HG02571 (cell line): ENCODE results near the gene MED8.

Experiments used
- ATAC-seq: cut with Tn5 transposase; IDR thresholded peaks from one replicate; pipeline ENCODE4 v1.9.1; 2021; ENCODE audit warnings: mild to moderate bottlenecking, moderate library complexity; ENCODE audit not compliant: unreplicated experiment

Gene MED8

GRCh38 chr1:43363283-43363934, 26.2 kb downstream of the MED8 start:
- no peak for ATAC-seq

GRCh38 chr1:43360616-43361015, 29.0 kb downstream of the MED8 start:
- ATAC-seq = no peak

GRCh38 chr1:43359696-43360095, 29.9 kb downstream of the MED8 start:
- no peak for ATAC-seq

- peak; percentile 94 for ATAC-seq
Measured at GRCh38 chr1:43358746-43359693, 30.6 kb downstream of the MED8 start, which contains the start of gene CDC20. Gene CDC20, plus strand, starts transcription at chr1:43358981. Its CDS starts 235 bp downstream, at chr1:43359216.

- ATAC-seq = peak; percentile 11
Measured at GRCh38 chr1:43358121-43358745, 31.4 kb downstream of the MED8 start.

- no peak for ATAC-seq
Measured at GRCh38 chr1:43357251-43357650, 32.3 kb downstream of the MED8 start.

GRCh38 chr1:43354936-43355335, 34.7 kb downstream of the MED8 start:
- no peak for ATAC-seq

- no peak for ATAC-seq
Measured at GRCh38 chr1:43354471-43354870, 35.1 kb downstream of the MED8 start.

GRCh38 chr1:43352881-43353280, 36.7 kb downstream of the MED8 start:
- ATAC-seq = no peak

GRCh38 chr1:43352351-43352705, 37.3 kb downstream of the MED8 start:
- ATAC-seq = no peak

- no peak for ATAC-seq
Measured at GRCh38 chr1:43351421-43352350, 37.9 kb downstream of the MED8 start.

GRCh38 chr1:43350976-43351375, 38.6 kb downstream of the MED8 start:
- ATAC-seq = no peak

GRCh38 chr1:43349594-43350306, 39.9 kb downstream of the MED8 start:
- ATAC-seq = no peak

- no peak for ATAC-seq
Measured at GRCh38 chr1:43348809-43349593, 40.6 kb downstream of the MED8 start.

GRCh38 chr1:43348343-43348808, 41.2 kb downstream of the MED8 start:
- ATAC-seq = no peak

GRCh38 chr1:43346636-43347035, 43.0 kb downstream of the MED8 start:
- ATAC-seq = no peak

- ATAC-seq = no peak
Measured at GRCh38 chr1:43345120-43345519, 44.5 kb downstream of the MED8 start.

GRCh38 chr1:43344267-43344850, 45.2 kb downstream of the MED8 start:
- no peak for ATAC-seq

- ATAC-seq = no peak
Measured at GRCh38 chr1:43340559-43340958, 49.0 kb downstream of the MED8 start.
